LNCAP (cell line): Measurements from ENCODE around the gene IP6K3.

Source experiments
- CTCF ChIP-seq: fragments of 450-650 bp; IDR thresholded peaks from 2 replicates; pipeline ENCODE4 v1.5.1; 2017; ENCODE audit warnings: mild to moderate bottlenecking

Gene IP6K3

GRCh38 chr6:33755070-33755869 is 8.6 kb upstream of the IP6K3 start:
- TF ChIP-seq CTCF = no peak

- no peak for TF ChIP-seq CTCF
These were observed 7.5 kb upstream of the IP6K3 start for GRCh38 chr6:33754222-33754621.

- TF ChIP-seq CTCF = no peak
These were observed 5.9 kb upstream of the IP6K3 start for GRCh38 chr6:33752646-33753015.

GRCh38 chr6:33751771-33752645 is 5.3 kb upstream of the IP6K3 start:
- no peak for TF ChIP-seq CTCF

- no peak for TF ChIP-seq CTCF
These were observed 3.7 kb upstream of the IP6K3 start for GRCh38 chr6:33750244-33750991.

GRCh38 chr6:33749401-33749800 is 2.7 kb upstream of the IP6K3 start:
- TF ChIP-seq CTCF = no peak

- TF ChIP-seq CTCF = no peak
These were observed 2.1 kb upstream of the IP6K3 start for GRCh38 chr6:33748841-33749240.
